Activated T-cell treated with anti-CD3 and anti-CD28 coated beads, Interleukin-2, amount 50 U/mL, for 72 hours (primary cell): ENCODE measurements around the gene SCAMP2. TPM values are rescaled to one million over a fixed set of nuclear protein-coding genes. Genes with fewer than 3 reads are reported as not detected.
"Not testable (repeated sequence)": the region's sequence is repeated elsewhere in the genome, so short reads cannot be mapped to it uniquely, and the experiment has no call there.

Source experiments
- ATAC-seq, 2 donors: fragments of 150-1000 bp; cut with Tn5 transposase; replicated peaks in 1 of 2; 2 replicates each; pipeline ENCODE4 v1.10.0; 2021; ENCODE audit warnings: moderate library complexity in 2 of 2, mild to moderate bottlenecking in 1 of 2
- DNase-seq, 2 donors: peaks; one replicate each; pipeline ENCODE4 v3.0.0; 2021 to 2022; ENCODE audit warnings: mixed read lengths in 1 of 2
- H3K27ac Mint-ChIP-seq: one replicate; pipeline ENCODE4 v1.8.0; 2022; ENCODE audit warnings: mild to moderate bottlenecking, moderate library complexity, mixed read lengths
- H3K27me3 Mint-ChIP-seq: one replicate; pipeline ENCODE4 v1.8.0; 2022; ENCODE audit warnings: low read depth, mixed read lengths
- H3K36me3 Mint-ChIP-seq, 2 donors: one replicate each; pipeline ENCODE4 v1.8.0; 2022; ENCODE audit warnings: mixed read lengths in 2 of 2, mild to moderate bottlenecking in 1 of 2; ENCODE audit not compliant: insufficient read depth in 2 of 2
- H3K4me1 Mint-ChIP-seq: one replicate; pipeline ENCODE4 v1.8.0; 2022; ENCODE audit warnings: low read depth, mixed read lengths
- H3K4me3 Mint-ChIP-seq, 2 donors: one replicate each; pipeline ENCODE4 v1.8.0; 2022; ENCODE audit warnings: mild to moderate bottlenecking in 2 of 2, mixed read lengths in 2 of 2, moderate library complexity in 2 of 2
- H3K9me3 Mint-ChIP-seq, 2 donors: one replicate each; pipeline ENCODE4 v1.8.0; 2022; ENCODE audit warnings: mixed read lengths in 2 of 2
- total RNA-seq, 2 donors: library from RNA; stranded (reverse); gene quantifications; one replicate each; pipeline ENCODE4 v1.2.3, GENCODE V29; 2022

SCAMP2 gene
- total RNA-seq, 2 donors from 2014 or later = 66.4 to 77.0 TPM

GRCh38 chr15:74902295-74903075 lies 29.3 kb upstream of the SCAMP2 start:
- H3K36me3 Mint-ChIP-seq = peaks cover 6 to 13% of the 10 kb centered on the region in 2 donors
- no peaks in the 10 kb centered on the region for H3K27me3 Mint-ChIP-seq
- H3K4me3 Mint-ChIP-seq = no peak overlapping the region
- peaks cover 27% of the 10 kb centered on the region for H3K4me1 Mint-ChIP-seq
- ATAC-seq (no peak), DNase-seq (no peak)
- H3K9me3 Mint-ChIP-seq = no peaks in the 10 kb centered on the region
- H3K27ac Mint-ChIP-seq = no peak overlapping the region

- no peak overlapping the region for H3K4me3 Mint-ChIP-seq
- peak; percentile 58 to 73 for DNase-seq
- H3K9me3 Mint-ChIP-seq = no peaks in the 10 kb centered on the region
- H3K4me1 Mint-ChIP-seq = peaks cover 24% of the 10 kb centered on the region
- no peaks in the 10 kb centered on the region for H3K27me3 Mint-ChIP-seq
- no peak overlapping the region for H3K27ac Mint-ChIP-seq
- peak; percentile 23 to 46 for ATAC-seq
- peaks cover 3 to 13% of the 10 kb centered on the region in 2 donors for H3K36me3 Mint-ChIP-seq
These were observed 28.5 kb upstream of the SCAMP2 start for GRCh38 chr15:74901612-74902063.

- Mint-ChIP-seq H3K27me3 (no peaks in the 10 kb centered on the region), H3K9me3 (no peaks in the 10 kb centered on the region), H3K27ac (peak overlapping the region; percentile 23), H3K36me3 (peaks cover 2 to 13% of the 10 kb centered on the region in 2 donors), H3K4me3 (no peak overlapping the region), H3K4me1 (peaks cover 24% of the 10 kb centered on the region)
- no peak for DNase-seq
- no peak for ATAC-seq
These were observed 24.1 kb upstream of the SCAMP2 start for GRCh38 chr15:74897300-74897701.

GRCh38 chr15:74896316-74896715 lies 23.2 kb upstream of the SCAMP2 start:
- DNase-seq (no peak), ATAC-seq (no peak)
- no peak overlapping the region for H3K4me3 Mint-ChIP-seq
- H3K9me3 Mint-ChIP-seq = no peaks in the 10 kb centered on the region
- peaks cover 2 to 13% of the 10 kb centered on the region in 2 donors for H3K36me3 Mint-ChIP-seq
- no peak overlapping the region for H3K27ac Mint-ChIP-seq
- H3K27me3 Mint-ChIP-seq = no peaks in the 10 kb centered on the region
- peaks cover 32% of the 10 kb centered on the region for H3K4me1 Mint-ChIP-seq

- DNase-seq (no peak), ATAC-seq (no peak)
- Mint-ChIP-seq H3K9me3 (no peaks in the 10 kb centered on the region), H3K36me3 (peaks cover 2 to 13% of the 10 kb centered on the region in 2 donors), H3K27ac (no peak overlapping the region), H3K27me3 (no peaks in the 10 kb centered on the region), H3K4me1 (peaks cover 32% of the 10 kb centered on the region), H3K4me3 (no peak overlapping the region)
These were observed 22.7 kb upstream of the SCAMP2 start for GRCh38 chr15:74895830-74896229.

- ATAC-seq, H3K4me3 Mint-ChIP-seq, H3K36me3 Mint-ChIP-seq, H3K27ac Mint-ChIP-seq, H3K9me3 Mint-ChIP-seq, H3K27me3 Mint-ChIP-seq, DNase-seq: not testable (repeated sequence)
- H3K4me1 Mint-ChIP-seq = peaks cover 43% of the 10 kb centered on the region
These were observed 21.2 kb upstream of the SCAMP2 start for GRCh38 chr15:74894383-74894782.

- Mint-ChIP-seq H3K4me1 (peaks cover 50% of the 10 kb centered on the region), H3K27me3 (no peaks in the 10 kb centered on the region), H3K36me3 (peaks cover 0 to 7% of the 10 kb centered on the region in 2 donors), H3K4me3 (peak overlapping the region in 1 of 2 donors; percentile 63), H3K27ac (peak overlapping the region; percentile 98), H3K9me3 (no peaks in the 10 kb centered on the region)
- ATAC-seq = peak; percentile 33 to 49
- peak; percentile 35 to 39 for DNase-seq
These were observed 20.5 kb upstream of the SCAMP2 start for GRCh38 chr15:74893627-74894026.

- H3K9me3 Mint-ChIP-seq = no peaks in the 10 kb centered on the region
These were observed 19.8 kb upstream of the SCAMP2 start for GRCh38 chr15:74892931-74893330.

GRCh38 chr15:74892313-74892712 lies 19.1 kb upstream of the SCAMP2 start:
- ATAC-seq = no peak
- peaks cover 52% of the 10 kb centered on the region for H3K4me1 Mint-ChIP-seq
- no peak overlapping the region for H3K4me3 Mint-ChIP-seq
- DNase-seq = peak; percentile 19 to 29
- no peaks in the 10 kb centered on the region for H3K27me3 Mint-ChIP-seq
- no peaks in the 10 kb centered on the region for H3K9me3 Mint-ChIP-seq
- H3K36me3 Mint-ChIP-seq = peaks cover 0 to 7% of the 10 kb centered on the region in 2 donors
- no peak overlapping the region for H3K27ac Mint-ChIP-seq

More at GRCh38 chr15:74892931-74893330, 19.8 kb upstream of the SCAMP2 start:
- Mint-ChIP-seq H3K4me1 (peaks cover 52% of the 10 kb centered on the region), H3K27me3 (no peaks in the 10 kb centered on the region), H3K4me3 (no peak overlapping the region), H3K27ac (no peak overlapping the region), H3K36me3 (peaks cover 0 to 7% of the 10 kb centered on the region in 2 donors)
- no peak for ATAC-seq
- DNase-seq = no peak

- DNase-seq (no peak), ATAC-seq (no peak)
- Mint-ChIP-seq H3K9me3 (no peaks in the 10 kb centered on the region), H3K27me3 (no peaks in the 10 kb centered on the region), H3K4me1 (peaks cover 52% of the 10 kb centered on the region), H3K27ac (peak overlapping the region; percentile 2), H3K36me3 (peaks cover 0 to 7% of the 10 kb centered on the region in 2 donors), H3K4me3 (peak overlapping the region in 1 of 2 donors; percentile 37)
These were observed 18.3 kb upstream of the SCAMP2 start for GRCh38 chr15:74891469-74891868.

GRCh38 chr15:74890665-74890960 lies 17.4 kb upstream of the SCAMP2 start:
- Mint-ChIP-seq H3K36me3 (peaks cover 0 to 7% of the 10 kb centered on the region in 2 donors), H3K27me3 (no peaks in the 10 kb centered on the region), H3K4me1 (peaks cover 52% of the 10 kb centered on the region), H3K9me3 (no peaks in the 10 kb centered on the region), H3K27ac (peak overlapping the region; percentile 35), H3K4me3 (peak overlapping the region; percentile 85 to 94)
- DNase-seq (no peak), ATAC-seq (no peak)

GRCh38 chr15:74889883-74890664 lies 16.9 kb upstream of the SCAMP2 start, which contains the start of gene MPI:
TSS of gene MPI (plus strand) at chr15:74890042. CDS start at chr15:74890074, 32 bp downstream.
- peaks cover 52% of the 10 kb centered on the region for H3K4me1 Mint-ChIP-seq
- H3K9me3 Mint-ChIP-seq = no peaks in the 10 kb centered on the region
- peaks cover 0 to 7% of the 10 kb centered on the region in 2 donors for H3K36me3 Mint-ChIP-seq
- ATAC-seq = peak; percentile 97 to 99
- H3K27me3 Mint-ChIP-seq = no peaks in the 10 kb centered on the region
- H3K4me3 Mint-ChIP-seq = peak within 1 kb of the TSS; percentile 85 to 94
- H3K27ac Mint-ChIP-seq = peak within 1 kb of the TSS; percentile 35
- DNase-seq = peak; percentile 92 to 93

- Mint-ChIP-seq H3K36me3 (peaks cover 0 to 7% of the 10 kb centered on the region in 2 donors), H3K4me1 (peaks cover 52% of the 10 kb centered on the region), H3K27me3 (no peaks in the 10 kb centered on the region)
These were observed 16.3 kb upstream of the SCAMP2 start for GRCh38 chr15:74889390-74889882.

More at GRCh38 chr15:74889390-74889882, 16.3 kb upstream of the SCAMP2 start:
- Mint-ChIP-seq H3K4me3 (peak overlapping the region; percentile 85 to 94), H3K9me3 (no peaks in the 10 kb centered on the region), H3K27ac (peak overlapping the region; percentile 35)
- ATAC-seq (peak; percentile 10 to 15), DNase-seq (peak; percentile 12 to 16)
